Ovary (tissue), 9 donors: ENCODE results near the gene MAP1LC3B. TPM values are rescaled to one million over a fixed set of nuclear protein-coding genes. Genes with fewer than 3 reads are reported as not detected.
"Not testable (repeated sequence)": the region's sequence is repeated elsewhere in the genome, so short reads cannot be mapped to it uniquely, and the experiment has no call there.

Source experiments
- DNase-seq, 5 donors: peaks; one replicate each; pipeline ENCODE4 v3.0.0-alpha.2; 2019 to 2020
- H3K27ac ChIP-seq, 2 donors: fragments of 200-600 bp; one replicate each; pipeline versions ENCODE4 v1.5.1 to v1.8.0; 2019 to 2022
- H3K27me3 ChIP-seq: fragments of 200-600 bp; one replicate; pipeline ENCODE4 v1.8.0; 2022
- H3K36me3 ChIP-seq: fragments of 200-600 bp; sonication (generic); one replicate; pipeline ENCODE4 v1.5.1; 2019
- H3K4me1 ChIP-seq: one replicate; pipeline ENCODE4 v1.8.1; 2013; ENCODE audit warnings: mild to moderate bottlenecking, moderate library complexity; ENCODE audit not compliant: insufficient read depth
- H3K4me3 ChIP-seq: fragments of 200-600 bp; sonication (generic); one replicate; pipeline ENCODE4 v1.5.1; 2017
- H3K9me3 ChIP-seq, 2 donors: fragments of 200-600 bp in 1 of 2; sonication (generic) in 1 of 2; one replicate each; pipeline versions ENCODE4 v1.5.1 to v1.8.1; 2013 to 2019; ENCODE audit warnings: mild to moderate bottlenecking in 1 of 2, moderate library complexity in 1 of 2
- CTCF ChIP-seq, 3 donors: fragments of 450-650 bp in 2 of 3; fragments of 200-600 bp in 1 of 3; IDR thresholded peaks; one replicate each; pipeline versions ENCODE4 v1.5.1 to v1.8.0; 2016 to 2022; ENCODE audit warnings: antibody characterized with exemption in 3 of 3, mild to moderate bottlenecking in 1 of 3
- EP300 ChIP-seq: sonication (generic); formaldehyde crosslinking; IDR thresholded peaks from one replicate; pipeline ENCODE4 v1.6.1; 2017; ENCODE audit warnings: antibody characterized with exemption
- POLR2A ChIP-seq: fragments of 450-650 bp; IDR thresholded peaks from one replicate; pipeline ENCODE4 v1.6.1; 2017; ENCODE audit warnings: antibody characterized with exemption, mild to moderate bottlenecking, moderate library complexity
- WGBS, 3 donors: extraction: QIAGEN DNeasy Blood & Tissue Kit in 1 of 3; methylation state at CpG; one replicate each; pipeline versions ENCODE4 v1.1.5 to v1.1.7; 2013 to 2017; 5-methylcytosine and 5-hydroxymethylcytosine counted together
- intact Hi-C, 4 donors: fragments of 100-400 bp; cut with DNase I; formaldehyde crosslinking; loops; one replicate each; pipeline versions ENCODE4 v1.11.0 to v1.15.1; 2022 to 2023
- polyA plus RNA-seq, 2 donors: library from polyadenylated mRNA; stranded (reverse); fragments of 200-250 nt in 1 of 2; fragments of 350-450 nt in 1 of 2; fragmentation: Illumina TruSeq in 1 of 2; extraction: RNeasy Lipid Tissue Mini Kit (QIAGEN cat#74804) in 1 of 2; gene quantifications; one replicate each; pipeline ENCODE4 v1.2.3, GENCODE V29; 2013 to 2014
- total RNA-seq, 7 donors: library from RNA; depleted of rRNA in 2 of 7; stranded (reverse); fragments of >200 nt in 2 of 7; fragmentation: NEBNext Ultra II Directional in 3 of 7; extraction: Animal tissue kit (Norgen Biotek cat#: 25700) in 3 of 7; gene quantifications; one replicate each; pipeline versions ENCODE4 v1.1.0 to v1.2.4, GENCODE V29; 2016 to 2023
- donor health status: DM: no; HTN: no; CAD: no; lungs with moderate emphysema.
- donor health status: DM: no; HTN: no; CAD: no.
- donor health status: Bipolar disorder and iron deficiency.
- donor health status: DM: yes; HTN: yes; CAD: no.
- donor health status: DM: no; HTN: no; CAD: no.
- donor health status: DM: yes; HTN: yes; CAD: no.

MAP1LC3B gene
- total and polyA plus RNA-seq, 9 donors, result 32.9 to 110 (median 44.6) TPM

GRCh38 chr16:87358696-87359095 is 33.4 kb upstream of the MAP1LC3B start:
- H3K4me1 ChIP-seq, result no peaks in the 10 kb centered on the region
- H3K27me3 ChIP-seq, result no peaks in the 10 kb centered on the region
- intact Hi-C loops, result no loop called here
- H3K9me3 ChIP-seq, result no peaks in the 10 kb centered on the region
- no peak for DNase-seq
- H3K4me3 ChIP-seq, result no peak overlapping the region
- H3K27ac ChIP-seq, result no peak overlapping the region
- H3K36me3 ChIP-seq, result no peaks in the 10 kb centered on the region
- WGBS, 3 donors, result 80 to 82% (median 81%) methylated on average over 9 of the region's 9 CpGs
- no peak for TF ChIP-seq POLR2A

GRCh38 chr16:87359121-87359520 is 33.0 kb upstream of the MAP1LC3B start:
- Histone ChIP-seq H3K27me3 (no peaks in the 10 kb centered on the region), H3K27ac (no peak overlapping the region), H3K4me3 (no peak overlapping the region), H3K36me3 (no peaks in the 10 kb centered on the region), H3K9me3 (no peaks in the 10 kb centered on the region), H3K4me1 (peaks cover 2% of the 10 kb centered on the region)
- 92% methylated on average over 7 of the region's 7 CpGs for WGBS, 3 donors
- no peak for TF ChIP-seq POLR2A
- TF ChIP-seq CTCF (IDR thresholded peaks at IDR 0.05), result no peak
- no peak for DNase-seq
- intact Hi-C loops, result no loop called here

- no peak overlapping the region for H3K4me3 ChIP-seq
- 94 to 96% (median 96%) methylated on average over 16 of the region's 16 CpGs for WGBS, 3 donors
- no peaks in the 10 kb centered on the region for H3K36me3 ChIP-seq
- no peaks in the 10 kb centered on the region for H3K9me3 ChIP-seq
- intact Hi-C loops, result no loop called here
- no peak for DNase-seq
- no peak for TF ChIP-seq POLR2A
- TF ChIP-seq EP300, result no peak
- TF ChIP-seq CTCF (IDR thresholded peaks at IDR 0.05), result no peak
- no peaks in the 10 kb centered on the region for H3K27me3 ChIP-seq
- H3K27ac ChIP-seq, result no peak overlapping the region
- peaks cover 9% of the 10 kb centered on the region for H3K4me1 ChIP-seq
These were observed 31.1 kb upstream of the MAP1LC3B start for GRCh38 chr16:87360862-87361610.

- Histone ChIP-seq H3K4me1 (peaks cover 9% of the 10 kb centered on the region), H3K9me3 (no peaks in the 10 kb centered on the region), H3K4me3 (no peak overlapping the region), H3K27me3 (no peaks in the 10 kb centered on the region), H3K27ac (no peak overlapping the region), H3K36me3 (no peaks in the 10 kb centered on the region)
- DNase-seq, result no peak
- WGBS, 3 donors, result 93 to 97% (median 95%) methylated on average over 8 of the region's 8 CpGs
- intact Hi-C loops, result no loop called here
- TF ChIP-seq CTCF (IDR thresholded peaks at IDR 0.05), result no peak
These were observed 30.1 kb upstream of the MAP1LC3B start for GRCh38 chr16:87361916-87362619.

GRCh38 chr16:87362828-87363559 is 29.1 kb upstream of the MAP1LC3B start:
- H3K27ac ChIP-seq, H3K9me3 ChIP-seq, H3K27me3 ChIP-seq, intact Hi-C loops, H3K4me3 ChIP-seq, H3K4me1 ChIP-seq, DNase-seq, H3K36me3 ChIP-seq: not testable (repeated sequence)
- 84 to 90% (median 85%) methylated on average over 13 of the region's 13 CpGs for WGBS, 3 donors
